NK-92 (cell line): ENCODE measurements around the gene NDUFA6.
A peak's percentile ranks its signal among the peaks of the same experiment; 100 is the strongest.
"Not testable (repeated sequence)": the region's sequence is repeated elsewhere in the genome, so short reads cannot be mapped to it uniquely, and the experiment has no call there.

Experiments
- DNase-seq: peaks from one replicate; lab custom pipeline; 2025; ENCODE audit not compliant: unreplicated experiment; lab: John Stamatoyannopoulos, UW

NDUFA6 gene

DNA sequence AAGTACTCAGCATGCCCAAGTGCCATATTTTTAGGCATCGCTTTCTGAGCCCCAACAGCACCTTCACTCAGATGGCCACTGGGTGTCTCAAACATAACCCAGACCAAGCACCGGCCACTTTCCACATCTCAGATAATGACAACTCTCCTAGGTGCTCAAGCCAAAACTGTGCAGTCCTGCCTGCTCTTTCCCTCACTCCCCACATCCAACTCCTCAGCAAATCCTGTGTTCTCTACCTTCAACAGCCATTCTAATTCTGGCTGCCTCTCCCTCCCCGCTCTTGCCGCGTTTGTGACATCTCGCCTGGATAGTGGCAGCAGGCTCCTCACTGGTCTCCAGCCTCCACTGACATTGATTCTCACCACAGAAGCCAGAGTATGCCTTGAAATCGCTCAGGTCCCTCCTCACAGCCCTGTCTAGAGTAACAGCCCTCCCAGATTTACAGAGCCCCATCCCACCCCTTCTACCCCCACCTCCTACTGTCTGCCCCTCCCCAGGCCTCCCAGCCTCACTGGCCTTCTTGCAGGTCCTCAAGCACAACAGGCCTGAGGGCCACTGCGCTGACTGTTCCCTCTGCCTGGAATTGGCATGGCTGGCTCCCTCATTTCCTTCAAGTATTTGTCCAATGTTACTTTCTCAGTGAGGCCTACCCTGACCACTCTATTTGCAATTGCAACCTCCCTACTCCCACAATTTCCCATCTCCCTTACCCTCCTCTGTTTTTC lies 17.8 kb downstream of the NDUFA6 start:
- DNase-seq, result no peak

DNA sequence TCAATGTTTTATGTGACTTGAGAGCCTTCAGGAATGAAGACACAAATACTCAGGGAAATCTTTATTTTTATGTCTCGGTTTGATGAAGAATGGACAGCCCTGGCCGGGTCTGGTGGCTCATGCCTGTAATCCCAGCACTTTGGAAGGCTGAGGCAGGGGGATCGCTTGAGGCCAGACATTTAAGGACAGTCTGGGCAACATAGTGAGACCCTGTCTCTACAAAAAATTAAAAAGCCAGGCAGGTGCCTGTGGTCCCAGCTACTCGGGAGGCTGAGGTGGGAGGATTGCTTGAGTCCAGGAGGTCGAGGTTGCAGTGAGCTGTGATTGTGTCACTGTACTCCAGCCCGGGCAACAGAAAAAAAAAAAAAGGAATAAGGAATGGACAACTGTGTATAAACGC lies 19.1 kb downstream of the NDUFA6 start:
- DNase-seq, result not testable (repeated sequence)

GRCh38 chr22:42070517-42071422 lies 19.8 kb downstream of the NDUFA6 start, which contains the start of gene NAGA:
TSS of gene NAGA (minus strand) at chr22:42070812. CDS start at chr22:42070297, 515 bp downstream.
- DNase-seq, result peak; percentile 53

DNA sequence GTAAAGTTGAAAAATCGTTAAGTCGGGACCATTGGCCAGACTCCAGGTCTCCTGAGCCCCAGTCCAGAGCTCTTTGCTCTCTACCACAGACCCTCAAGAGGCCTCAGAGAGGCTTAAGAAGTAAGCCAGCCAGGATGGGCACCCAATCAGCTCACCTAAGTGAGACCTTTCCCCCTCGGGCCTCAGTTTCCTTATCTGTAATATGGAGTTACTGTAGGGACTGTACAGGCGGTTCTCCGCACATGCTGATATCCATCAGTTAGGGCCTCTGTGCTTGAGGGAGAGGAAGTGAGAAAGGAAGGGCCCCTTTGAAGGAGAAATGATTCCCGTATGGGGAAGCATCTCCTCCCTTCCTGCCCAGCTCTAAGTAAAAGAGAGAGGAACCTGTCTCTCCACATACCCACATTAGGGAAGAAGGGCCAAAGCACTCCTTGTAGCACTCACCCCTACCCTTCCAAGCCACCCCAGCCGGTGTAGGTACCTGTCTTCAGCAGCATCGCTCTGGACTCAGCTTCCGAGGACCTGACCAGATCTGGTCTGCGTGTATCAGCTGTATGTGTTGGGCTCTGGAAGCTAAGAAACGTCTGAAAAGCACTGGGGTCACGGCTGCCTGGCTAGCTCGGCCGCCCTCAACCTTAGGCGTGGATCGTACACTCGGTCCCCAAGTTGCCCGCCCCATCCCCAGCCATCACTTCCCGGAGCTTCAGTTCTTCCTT lies 20.6 kb downstream of the NDUFA6 start:
- no peak for DNase-seq

DNA sequence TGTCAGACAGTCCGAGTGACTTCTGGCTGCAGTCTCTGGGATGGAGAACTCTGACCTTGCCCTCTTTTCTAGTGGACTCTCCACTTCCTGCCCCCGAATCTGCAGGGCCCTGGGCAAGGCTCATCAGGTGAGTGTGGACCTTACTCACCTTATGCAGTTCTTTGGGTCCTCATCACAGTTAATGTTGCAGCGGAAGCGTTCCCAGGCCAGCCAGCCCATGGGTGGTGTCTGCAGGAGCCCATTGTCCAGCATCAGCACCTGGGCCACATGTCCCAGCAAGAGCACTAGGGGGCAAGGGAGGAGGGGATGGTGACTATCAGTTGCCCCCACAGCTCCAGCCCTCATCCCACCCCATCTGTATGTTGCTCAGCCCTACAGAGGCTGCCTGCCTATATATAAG lies 22.3 kb downstream of the NDUFA6 start:
- DNase-seq, result no peak

- no peak for DNase-seq
Observed at GRCh38 chr22:42067671-42068251, 22.8 kb downstream of the NDUFA6 start.

GRCh38 chr22:42066937-42067336 lies 23.6 kb downstream of the NDUFA6 start:
- no peak for DNase-seq

DNA sequence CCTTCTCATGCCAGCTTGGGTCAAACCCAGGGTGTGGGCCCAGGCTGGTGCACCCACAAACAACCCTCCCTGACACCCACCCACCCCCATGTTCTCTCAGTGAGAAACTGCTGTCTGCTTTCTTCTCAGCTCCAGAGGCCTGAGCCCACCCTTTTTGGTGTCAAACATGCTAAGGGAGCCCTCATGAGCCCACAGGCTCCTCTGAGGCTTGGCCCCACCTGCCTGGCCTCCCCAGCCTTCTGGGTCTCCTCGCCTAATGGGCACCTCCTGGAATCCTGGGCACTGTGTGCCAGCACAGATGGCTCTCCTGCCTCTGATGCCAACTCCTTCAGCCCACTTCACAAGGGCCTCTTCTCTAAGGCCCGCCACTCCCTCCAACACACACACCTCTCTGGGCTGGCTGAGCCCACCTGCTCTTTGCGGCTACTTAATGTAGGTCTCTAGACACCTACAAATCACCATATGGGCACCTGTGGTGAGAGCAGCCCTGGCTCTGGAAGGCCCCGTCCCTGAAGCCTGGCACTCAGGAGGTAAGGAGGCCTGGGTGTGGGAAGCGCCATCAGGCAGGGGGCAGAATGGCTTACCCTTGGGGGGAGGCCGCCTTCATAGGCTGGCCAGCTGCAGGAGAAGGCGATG lies 24.3 kb downstream of the NDUFA6 start:
- DNase-seq, result no peak

DNA sequence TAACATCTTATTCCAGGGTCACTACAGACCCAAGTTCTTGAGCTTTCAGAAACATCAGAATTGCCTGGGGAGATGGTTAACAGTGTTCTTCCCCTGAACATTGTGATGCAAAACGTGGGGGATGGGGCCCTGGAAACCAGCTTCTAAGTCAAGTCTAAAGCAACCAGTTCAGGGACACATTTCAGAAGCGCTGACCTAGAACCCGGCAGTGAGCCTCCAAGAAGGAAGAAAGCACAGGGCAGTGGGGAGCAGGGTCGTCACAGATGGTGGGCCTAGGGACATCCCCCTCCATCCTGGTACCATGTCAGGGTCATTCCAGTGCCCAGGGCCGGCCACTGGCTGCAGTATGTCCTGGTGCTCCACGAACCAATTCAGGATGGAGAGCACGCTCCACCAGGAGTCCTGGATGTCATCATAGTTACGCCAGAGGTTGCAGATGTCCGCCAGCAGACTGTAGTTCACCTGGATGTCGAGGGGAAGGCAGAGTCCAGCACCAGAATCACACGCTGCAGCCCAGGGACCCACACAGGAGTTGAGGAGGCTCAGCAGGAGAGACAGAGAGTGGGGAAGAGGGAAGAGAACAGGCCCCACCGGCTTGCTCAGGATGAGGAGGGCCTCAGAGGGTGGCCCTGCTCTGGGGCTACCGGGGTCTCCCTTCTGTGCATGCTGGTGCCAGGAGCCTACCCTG lies 25.0 kb downstream of the NDUFA6 start:
- DNase-seq, result no peak

DNA sequence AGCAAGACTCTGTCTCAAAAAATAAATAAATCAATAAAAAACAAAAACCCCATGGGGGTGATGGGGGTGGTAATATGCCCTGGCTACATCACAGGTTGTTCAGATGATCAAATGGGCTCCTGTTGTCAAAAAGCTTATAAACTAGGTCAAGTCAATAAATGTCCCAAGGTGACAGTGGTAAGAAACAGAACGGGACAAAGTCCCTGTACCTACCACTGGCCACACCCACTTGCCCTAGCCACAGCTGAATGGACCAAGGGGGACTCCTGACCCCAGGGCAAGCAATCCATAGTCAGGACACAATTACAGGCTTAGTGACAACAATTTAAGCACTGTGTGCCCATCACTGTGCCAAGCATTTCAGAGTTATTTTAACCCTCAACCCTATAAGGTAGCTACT lies 25.9 kb downstream of the NDUFA6 start:
- no peak for DNase-seq

GRCh38 chr22:42062506-42063170 lies 27.9 kb downstream of the NDUFA6 start:
- no peak for DNase-seq

DNA sequence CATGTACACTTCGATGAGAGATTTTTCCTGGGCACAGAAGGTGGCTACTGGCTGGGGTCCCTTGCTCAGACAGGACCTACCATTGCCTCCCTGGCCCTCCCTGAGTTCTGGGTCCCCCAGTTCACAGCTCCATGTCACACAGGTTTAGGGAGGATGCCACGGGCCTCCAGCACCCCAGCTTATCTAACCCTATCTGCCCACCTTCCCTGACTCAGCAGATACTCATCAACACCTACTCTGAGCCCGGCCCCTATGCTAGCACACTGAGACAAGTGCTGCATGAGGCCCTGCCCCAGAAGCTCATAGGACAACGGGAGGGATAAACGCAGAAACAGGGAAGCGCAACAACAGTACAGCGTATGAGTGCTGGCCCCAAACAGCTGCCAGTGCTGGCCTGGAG lies 29.5 kb downstream of the NDUFA6 start:
- DNase-seq, result no peak

- no peak for DNase-seq
Observed at GRCh38 chr22:42060489-42060888, 30.1 kb downstream of the NDUFA6 start.

DNA sequence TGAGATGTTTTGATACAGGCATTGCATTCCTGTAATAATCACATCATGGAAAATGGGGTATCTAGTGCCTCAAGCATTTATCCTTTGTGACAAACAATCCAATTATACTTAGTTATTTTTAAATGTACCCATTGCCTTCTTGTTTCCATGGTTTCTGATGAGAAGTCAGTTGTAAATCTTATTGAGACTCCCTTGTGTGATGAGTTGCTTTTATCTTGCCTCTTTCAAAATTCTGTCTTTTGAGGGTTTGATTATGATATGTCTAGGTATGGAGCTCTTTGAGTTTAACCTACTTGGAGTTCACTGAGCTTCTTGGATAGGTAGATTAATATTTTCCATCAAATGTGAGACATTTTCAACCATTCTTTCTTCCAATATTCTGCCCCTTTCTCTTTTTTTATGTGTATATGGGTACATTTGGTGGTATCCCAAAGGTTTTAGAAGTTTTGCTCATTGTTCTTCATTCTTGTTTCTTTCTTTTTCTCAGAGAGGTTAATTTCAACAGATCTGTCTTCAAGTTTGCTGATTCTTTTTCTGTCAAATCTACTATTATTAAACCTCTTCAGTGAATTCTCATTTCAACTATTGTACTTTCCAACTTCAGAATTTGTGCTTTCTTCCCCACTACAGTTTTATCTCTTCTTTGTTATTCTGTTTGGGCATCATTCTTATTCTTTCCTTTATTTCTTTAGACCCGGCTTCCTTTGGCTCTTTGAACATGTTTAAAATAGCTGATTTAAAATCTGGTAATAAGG lies 33.6 kb downstream of the NDUFA6 start:
- DNase-seq, result no peak

GRCh38 chr22:42052765-42053164 lies 37.8 kb downstream of the NDUFA6 start:
- DNase-seq, result no peak

- no peak for DNase-seq
Observed at GRCh38 chr22:42050641-42051180, 39.9 kb downstream of the NDUFA6 start.

- DNase-seq, result no peak
Observed at GRCh38 chr22:42041784-42042183, 48.8 kb downstream of the NDUFA6 start.

- DNase-seq, result no peak
Observed at GRCh38 chr22:42039271-42039670, 51.3 kb downstream of the NDUFA6 start.
